ENCODE data around the gene SERPINB1.
A peak's percentile ranks its signal among the peaks of the same experiment; 100 is the strongest.
"Not testable (repeated sequence)": the region's sequence is repeated elsewhere in the genome, so short reads cannot be mapped to it uniquely, and the experiment has no call there.

Gene SERPINB1

DNA sequence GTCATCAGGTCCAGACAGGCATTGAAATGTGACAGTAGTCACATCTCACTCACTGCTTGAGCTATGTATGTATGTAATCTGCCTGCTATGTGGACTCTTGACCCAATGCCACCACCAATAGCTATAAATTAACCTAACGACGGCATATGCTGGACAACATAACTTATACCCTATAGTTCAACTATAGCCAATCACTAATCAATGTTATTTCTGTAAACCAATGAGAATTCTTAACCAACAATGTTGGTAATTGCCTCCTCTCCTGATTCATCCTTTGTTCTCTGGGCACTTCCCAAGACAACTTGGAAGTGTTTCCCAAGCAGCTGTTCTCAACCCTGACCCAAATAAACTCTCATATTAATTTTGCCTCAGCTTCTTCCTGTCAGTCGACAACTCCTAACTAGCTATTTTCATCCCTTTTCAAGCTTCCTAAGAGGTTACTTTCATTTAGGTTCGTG, 24.1 kb upstream of the SERPINB1 start:
- in situ Hi-C loops (cut with HindIII; ENCODE audit: low sequenced_read_pairs) = no loop called here
- no peak overlapping the region for H3K4me3 ChIP-seq (ENCODE audit: low read depth, low read length)
- DNase-seq (ENCODE audit: low read depth, low spot score) = peak; percentile 17
- TF ChIP-seq, protein P1, sequence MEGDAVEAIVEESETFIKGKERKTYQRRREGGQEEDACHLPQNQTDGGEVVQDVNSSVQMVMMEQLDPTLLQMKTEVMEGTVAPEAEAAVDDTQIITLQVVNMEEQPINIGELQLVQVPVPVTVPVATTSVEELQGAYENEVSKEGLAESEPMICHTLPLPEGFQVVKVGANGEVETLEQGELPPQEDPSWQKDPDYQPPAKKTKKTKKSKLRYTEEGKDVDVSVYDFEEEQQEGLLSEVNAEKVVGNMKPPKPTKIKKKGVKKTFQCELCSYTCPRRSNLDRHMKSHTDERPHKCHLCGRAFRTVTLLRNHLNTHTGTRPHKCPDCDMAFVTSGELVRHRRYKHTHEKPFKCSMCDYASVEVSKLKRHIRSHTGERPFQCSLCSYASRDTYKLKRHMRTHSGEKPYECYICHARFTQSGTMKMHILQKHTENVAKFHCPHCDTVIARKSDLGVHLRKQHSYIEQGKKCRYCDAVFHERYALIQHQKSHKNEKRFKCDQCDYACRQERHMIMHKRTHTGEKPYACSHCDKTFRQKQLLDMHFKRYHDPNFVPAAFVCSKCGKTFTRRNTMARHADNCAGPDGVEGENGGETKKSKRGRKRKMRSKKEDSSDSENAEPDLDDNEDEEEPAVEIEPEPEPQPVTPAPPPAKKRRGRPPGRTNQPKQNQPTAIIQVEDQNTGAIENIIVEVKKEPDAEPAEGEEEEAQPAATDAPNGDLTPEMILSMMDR (IDR thresholded peaks at IDR 0.05; ENCODE audit: low read depth, low read length) = no peak

DNA sequence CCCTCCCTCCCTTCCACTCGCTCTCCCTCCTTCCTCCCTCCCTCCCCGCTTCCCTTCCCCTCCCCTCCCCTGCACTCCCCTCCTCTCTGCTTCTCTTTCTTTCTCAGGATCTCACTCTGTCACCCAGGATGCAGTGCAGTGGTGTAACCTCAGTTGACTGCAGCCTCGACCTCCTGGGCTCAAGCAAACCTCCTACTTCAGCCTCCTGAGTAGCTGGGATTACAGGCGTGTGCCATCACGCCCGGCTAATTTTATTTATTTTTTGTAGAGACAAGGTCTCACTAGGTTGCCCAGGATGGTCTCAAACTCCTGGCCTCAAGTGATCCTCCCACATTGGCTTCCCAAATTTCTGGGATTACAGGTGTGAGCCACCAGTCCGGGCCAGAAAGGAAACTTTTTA, 23.6 kb upstream of the SERPINB1 start:
- TF ChIP-seq, protein P1 (IDR thresholded peaks at IDR 0.05; ENCODE audit: low read depth, low read length) = no peak
- in situ Hi-C loops (cut with HindIII; ENCODE audit: low sequenced_read_pairs) = no loop called here
- no peak overlapping the region for H3K4me3 ChIP-seq (ENCODE audit: low read depth, low read length)
- no peak for DNase-seq (ENCODE audit: low read depth, low spot score)

DNA sequence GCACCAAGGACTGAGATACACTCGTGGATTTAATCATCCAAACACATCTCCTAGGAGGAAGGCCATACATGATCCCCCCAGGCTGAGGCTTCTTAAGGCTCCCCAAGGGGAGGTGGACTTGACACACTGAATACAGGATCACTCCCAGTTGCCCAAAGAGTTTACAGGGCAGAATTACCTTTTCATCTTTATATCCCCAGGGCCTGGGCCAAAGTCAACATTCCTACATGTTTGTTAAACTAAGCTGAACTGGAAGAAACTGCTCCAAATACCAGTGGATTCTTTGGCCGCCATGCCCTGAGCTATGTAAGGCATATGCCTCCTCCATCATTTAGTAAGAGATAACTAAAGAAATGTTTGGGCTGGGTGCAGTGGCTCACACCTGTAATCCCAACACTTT, 22.2 kb upstream of the SERPINB1 start:
- TF ChIP-seq, protein P1 (IDR thresholded peaks at IDR 0.05; ENCODE audit: low read depth, low read length) = no peak
- DNase-seq (ENCODE audit: low read depth, low spot score) = no peak
- no peak overlapping the region for H3K4me3 ChIP-seq (ENCODE audit: low read depth, low read length)
- in situ Hi-C loops (cut with HindIII; ENCODE audit: low sequenced_read_pairs) = no loop called here

DNA sequence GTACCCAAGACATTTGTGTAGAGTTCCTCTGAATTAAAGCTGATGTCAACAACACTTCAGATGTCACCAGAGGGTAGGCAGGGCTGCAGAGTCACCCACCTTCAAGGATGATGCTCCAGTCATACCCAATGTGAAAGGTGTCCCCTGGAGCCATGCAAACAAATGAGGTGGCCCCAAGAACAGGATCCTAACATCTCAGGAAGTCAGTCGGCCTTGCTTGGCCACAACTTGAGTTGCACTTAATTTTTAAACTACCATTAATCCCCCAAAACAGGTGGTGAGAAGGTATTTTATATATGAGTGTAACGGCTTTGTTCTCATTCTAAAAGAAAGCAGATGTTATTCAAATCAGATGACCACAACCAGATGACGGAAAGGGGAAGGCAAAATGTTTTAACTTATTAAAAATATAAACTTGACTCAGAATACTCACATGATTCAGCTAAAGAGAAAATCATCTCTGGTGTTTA, 21.1 kb upstream of the SERPINB1 start:
- DNase-seq (ENCODE audit: low read depth, low spot score) = no peak
- in situ Hi-C loops (cut with HindIII; ENCODE audit: low sequenced_read_pairs) = no loop called here

DNA sequence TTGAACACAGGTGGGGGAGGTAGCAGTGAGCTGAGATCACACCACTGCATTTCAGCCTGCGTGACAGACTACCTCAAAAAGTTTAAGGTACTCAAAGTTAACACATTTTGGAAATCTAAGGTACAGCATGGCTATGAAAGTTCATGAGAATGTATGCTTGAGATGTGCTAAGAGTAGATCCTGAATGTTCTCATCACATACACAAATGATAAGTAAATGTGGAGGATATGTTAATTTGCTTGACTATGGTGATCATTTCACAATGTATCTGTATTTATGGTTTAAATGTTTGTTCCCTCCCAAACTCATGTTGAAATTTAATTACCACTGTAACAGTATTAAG, 20.1 kb upstream of the SERPINB1 start:
- TF ChIP-seq, protein P1 (IDR thresholded peaks at IDR 0.05; ENCODE audit: low read depth, low read length) = no peak
- DNase-seq (ENCODE audit: low read depth, low spot score) = no peak
- in situ Hi-C loops (cut with HindIII; ENCODE audit: low sequenced_read_pairs) = no loop called here
- H3K4me3 ChIP-seq (ENCODE audit: low read depth, low read length) = no peak overlapping the region

More for the DNA sequence above, 21.1 kb upstream of the SERPINB1 start:
- no peak overlapping the region for H3K4me3 ChIP-seq (ENCODE audit: low read depth, low read length)
- TF ChIP-seq, protein P1 (IDR thresholded peaks at IDR 0.05; ENCODE audit: low read depth, low read length) = no peak

DNA sequence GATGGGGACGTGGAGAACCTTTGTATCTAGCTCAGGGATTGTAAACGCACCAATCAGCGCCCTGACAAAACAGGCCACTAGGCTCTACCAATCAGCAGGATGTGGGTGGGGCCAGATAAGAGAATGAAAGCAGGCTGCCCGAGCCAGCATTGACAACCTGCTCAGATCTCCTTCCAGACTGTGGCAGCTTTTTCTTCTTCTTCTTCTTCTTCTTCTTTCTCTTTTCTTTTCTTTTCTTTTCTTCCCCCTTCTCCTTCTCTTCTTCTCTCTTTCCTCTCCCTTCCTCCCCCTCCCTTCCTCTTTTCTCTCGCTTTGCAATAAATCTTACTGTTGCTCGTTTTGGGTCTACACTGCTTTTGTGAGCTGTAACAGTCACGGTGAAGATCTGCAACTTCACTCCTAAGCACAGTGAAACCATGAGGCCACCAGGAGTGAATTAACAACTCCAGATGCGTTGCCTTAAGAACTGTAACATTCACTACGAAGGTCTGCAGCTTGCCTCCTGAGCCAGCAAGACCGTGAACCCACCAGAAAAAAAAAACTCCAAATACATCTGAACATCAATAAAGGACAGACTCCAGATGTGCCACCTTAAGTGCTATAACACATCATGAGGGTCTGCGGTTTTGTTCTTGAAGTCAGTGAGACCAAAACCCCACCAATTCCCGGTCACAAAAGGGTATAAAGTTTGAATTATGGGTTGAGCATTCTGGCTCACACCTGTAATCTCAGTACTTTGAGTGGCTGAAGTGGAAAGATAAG, 19.6 kb upstream of the SERPINB1 start:
- DNase-seq (ENCODE audit: low read depth, low spot score) = no peak
- no peak overlapping the region for H3K4me3 ChIP-seq (ENCODE audit: low read depth, low read length)
- in situ Hi-C loops (cut with HindIII; ENCODE audit: low sequenced_read_pairs) = no loop called here

DNA sequence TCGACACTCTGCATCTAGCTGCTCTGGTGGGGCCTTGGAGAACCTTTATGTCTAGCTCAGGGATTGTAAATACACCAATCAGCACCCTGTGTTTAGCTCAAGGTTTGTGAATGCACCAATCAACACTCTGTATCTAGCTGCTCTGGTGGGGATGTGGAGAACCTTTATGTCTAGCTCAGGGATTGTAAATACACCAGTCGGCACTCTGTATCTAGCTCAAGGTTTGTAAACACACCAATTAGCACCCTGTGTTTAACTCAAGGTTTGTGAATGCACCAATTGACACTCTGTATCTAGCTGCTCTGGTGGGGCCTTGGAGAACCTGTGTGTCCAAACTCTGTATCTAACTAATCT, 19.0 kb upstream of the SERPINB1 start:
- H3K4me3 ChIP-seq (ENCODE audit: low read depth, low read length); DNase-seq (ENCODE audit: low read depth, low spot score); in situ Hi-C loops (cut with HindIII; ENCODE audit: low sequenced_read_pairs): not testable (repeated sequence)

More for the DNA sequence above, 19.6 kb upstream of the SERPINB1 start:
- TF ChIP-seq, protein P1 (IDR thresholded peaks at IDR 0.05; ENCODE audit: low read depth, low read length) = no peak

DNA sequence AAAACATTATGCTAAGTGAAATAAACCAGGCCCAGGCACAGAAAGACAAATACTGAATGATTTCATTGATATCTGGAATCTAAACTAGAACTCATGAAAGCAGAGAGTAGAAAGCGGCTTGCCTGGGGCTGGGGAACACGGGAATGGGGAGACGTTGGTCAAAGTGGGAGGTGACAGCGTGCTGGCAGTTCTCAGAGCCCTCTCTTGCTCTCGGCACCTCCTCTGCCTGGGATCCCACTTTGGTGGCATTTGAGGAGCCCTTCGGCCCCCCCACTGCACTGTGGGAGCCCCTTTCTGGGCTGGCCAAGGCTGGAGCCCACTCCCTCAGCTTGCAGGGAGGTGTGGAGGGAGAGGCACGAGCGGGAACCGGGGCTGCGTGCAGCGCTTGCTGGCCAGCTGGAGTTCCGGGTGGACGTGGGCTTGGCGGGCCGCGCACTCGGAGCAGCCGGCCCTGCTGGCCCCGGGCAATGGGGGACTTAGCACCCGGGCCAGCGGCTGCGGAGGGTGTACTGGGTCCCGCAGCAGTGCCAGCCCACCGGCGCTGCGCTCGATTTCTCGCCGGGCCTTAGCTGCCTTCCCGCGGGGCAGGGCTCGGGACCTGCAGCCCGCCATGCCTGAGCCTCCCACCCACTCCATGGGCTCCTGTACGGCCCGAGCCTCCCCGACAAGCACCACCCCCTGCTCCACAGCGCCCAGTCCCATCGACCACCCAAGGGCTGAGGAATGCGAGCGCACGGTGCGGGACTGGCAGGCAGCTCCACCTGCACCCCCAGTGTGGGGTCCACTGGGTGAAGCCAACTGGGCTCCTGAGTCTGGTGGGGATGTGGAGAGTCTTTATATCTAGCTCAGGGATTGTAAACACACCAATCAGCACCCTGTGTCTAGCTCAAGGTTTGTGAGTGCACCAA, 18.4 kb upstream of the SERPINB1 start:
- DNase-seq (ENCODE audit: low read depth, low spot score); H3K4me3 ChIP-seq (ENCODE audit: low read depth, low read length); in situ Hi-C loops (cut with HindIII; ENCODE audit: low sequenced_read_pairs): not testable (repeated sequence)

Measured in astrocyte of the spinal cord (primary cell).